Right lobe of liver (tissue), 4 donors: ENCODE results near the gene CHST3.

Source experiments
- POLR2A ChIP-seq: fragments of 450-650 bp; IDR thresholded peaks from one replicate; pipeline ENCODE4 v1.6.1; 2017; ENCODE audit warnings: antibody characterized with exemption, mild to moderate bottlenecking
- TF ChIP-seq, protein P1 (sequence below), 4 donors: fragments of 200-600 bp in 3 of 4; fragments of 450-650 bp in 1 of 4; IDR thresholded peaks; one replicate each; pipeline versions ENCODE4 v1.5.1 to v1.8.0; 2016 to 2022; ENCODE audit warnings: antibody characterized with exemption in 4 of 4, mild to moderate bottlenecking in 2 of 4
- donor health status: DM: no; HTN: no; CAD: no.
- donor health status: DM: no; HTN: no; CAD: no.
- donor health status: DM: no; HTN: yes; CAD: no.

DNA sequence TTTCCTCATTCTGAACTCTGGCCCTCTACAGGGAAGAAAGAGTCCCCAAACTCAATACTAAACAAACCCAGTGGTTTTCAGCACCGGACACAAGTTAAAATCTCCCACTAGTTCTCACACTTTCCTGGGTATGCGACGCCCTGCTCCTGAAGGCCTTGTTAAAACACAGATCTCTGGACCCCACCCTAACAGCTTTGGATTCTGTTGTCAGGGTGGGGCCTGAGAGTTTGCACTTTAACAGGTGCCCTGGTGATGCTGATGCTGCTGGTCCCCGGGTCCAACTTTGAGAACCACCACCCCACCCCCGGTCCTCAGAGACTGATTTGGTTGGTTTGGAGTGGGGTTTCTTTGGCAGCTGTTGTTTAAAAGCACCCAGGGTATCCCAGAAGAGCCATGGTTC, 61.6 kb downstream of the CHST3 start:
- TF ChIP-seq, protein P1, sequence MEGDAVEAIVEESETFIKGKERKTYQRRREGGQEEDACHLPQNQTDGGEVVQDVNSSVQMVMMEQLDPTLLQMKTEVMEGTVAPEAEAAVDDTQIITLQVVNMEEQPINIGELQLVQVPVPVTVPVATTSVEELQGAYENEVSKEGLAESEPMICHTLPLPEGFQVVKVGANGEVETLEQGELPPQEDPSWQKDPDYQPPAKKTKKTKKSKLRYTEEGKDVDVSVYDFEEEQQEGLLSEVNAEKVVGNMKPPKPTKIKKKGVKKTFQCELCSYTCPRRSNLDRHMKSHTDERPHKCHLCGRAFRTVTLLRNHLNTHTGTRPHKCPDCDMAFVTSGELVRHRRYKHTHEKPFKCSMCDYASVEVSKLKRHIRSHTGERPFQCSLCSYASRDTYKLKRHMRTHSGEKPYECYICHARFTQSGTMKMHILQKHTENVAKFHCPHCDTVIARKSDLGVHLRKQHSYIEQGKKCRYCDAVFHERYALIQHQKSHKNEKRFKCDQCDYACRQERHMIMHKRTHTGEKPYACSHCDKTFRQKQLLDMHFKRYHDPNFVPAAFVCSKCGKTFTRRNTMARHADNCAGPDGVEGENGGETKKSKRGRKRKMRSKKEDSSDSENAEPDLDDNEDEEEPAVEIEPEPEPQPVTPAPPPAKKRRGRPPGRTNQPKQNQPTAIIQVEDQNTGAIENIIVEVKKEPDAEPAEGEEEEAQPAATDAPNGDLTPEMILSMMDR (IDR thresholded peaks at IDR 0.05): no peak
- no peak for TF ChIP-seq POLR2A
